ENCODE measurements around the gene ITPKB. TPM values are rescaled to one million over a fixed set of nuclear protein-coding genes. Genes with fewer than 3 reads are reported as not detected.
"Not testable (repeated sequence)": the region's sequence is repeated elsewhere in the genome, so short reads cannot be mapped to it uniquely, and the experiment has no call there.

ITPKB gene
- total RNA-seq, 1 experiment from 2014 or later = 1.4 TPM

DNA sequence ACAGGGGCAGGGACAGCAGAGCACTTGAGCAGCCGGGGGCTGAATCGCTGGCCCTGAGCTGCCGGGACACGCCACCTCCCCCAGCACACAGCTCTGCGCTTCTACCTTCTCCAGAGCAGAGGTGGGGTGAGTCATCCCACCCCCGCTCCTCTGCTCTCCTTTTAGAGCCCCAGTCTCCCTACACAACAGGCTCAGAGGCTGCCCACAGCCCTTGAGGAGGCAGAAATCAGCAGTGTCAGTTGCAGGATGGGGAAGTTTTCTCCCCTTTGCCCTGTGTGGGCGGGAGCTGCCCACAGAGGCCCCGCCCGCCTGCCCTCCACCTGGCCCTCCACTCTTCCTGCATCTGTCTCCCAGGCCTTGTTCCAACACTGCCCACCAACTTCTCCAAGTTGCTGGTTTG is 95.9 kb downstream of the ITPKB start:
- DNase-seq (ENCODE audit: extremely low read depth, low read depth) = no peak

DNA sequence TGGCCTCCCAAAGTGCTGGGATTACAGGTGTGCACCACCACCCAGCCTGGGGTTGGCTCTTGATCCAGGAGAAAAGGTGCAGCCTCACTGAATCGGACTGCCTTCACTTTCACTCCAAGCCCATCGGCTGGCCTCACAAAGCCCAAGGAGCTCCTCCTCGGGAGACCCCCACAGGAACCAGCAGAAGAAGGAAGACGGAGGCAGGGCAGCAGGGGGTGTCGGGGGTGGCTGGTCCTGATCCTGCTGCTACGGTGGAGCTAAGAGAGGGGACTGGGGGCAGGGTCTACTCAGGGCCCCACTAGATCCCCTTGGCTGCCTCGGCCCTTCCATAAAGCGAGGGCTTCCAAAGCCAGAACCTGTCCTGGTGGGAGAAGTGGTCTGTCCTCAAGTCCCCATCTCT is 96.7 kb downstream of the ITPKB start:
- DNase-seq (ENCODE audit: extremely low read depth, low read depth) = no peak

DNA sequence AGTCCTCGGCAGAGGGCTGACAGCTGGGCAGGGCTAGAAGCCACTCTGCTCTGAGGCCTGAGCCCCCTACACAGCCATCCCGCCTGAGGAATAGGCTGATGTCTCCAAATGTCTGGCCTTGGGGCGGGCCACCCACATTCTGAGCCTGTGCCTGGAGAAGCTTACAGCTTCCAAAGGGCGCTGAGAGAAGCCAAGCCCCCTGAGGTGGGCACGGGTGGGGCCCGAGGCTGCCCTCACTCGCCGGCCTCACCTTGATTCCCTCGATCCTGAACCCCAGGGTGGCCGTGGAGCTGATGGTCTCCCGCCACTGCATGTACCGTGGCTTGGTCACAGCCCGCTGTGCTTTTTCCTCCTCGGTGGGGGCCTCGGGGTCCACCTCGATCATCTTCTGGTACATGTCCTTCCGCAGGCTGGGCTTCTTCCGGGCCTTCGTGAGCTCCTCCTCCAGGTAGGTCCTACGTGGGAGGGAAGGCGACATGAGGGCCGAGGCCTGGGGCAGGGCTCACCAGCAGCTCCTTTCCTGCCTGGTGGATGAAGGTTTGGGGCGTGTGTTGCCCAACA is 97.3 kb downstream of the ITPKB start:
- DNase-seq (ENCODE audit: extremely low read depth, low read depth) = no peak

DNA sequence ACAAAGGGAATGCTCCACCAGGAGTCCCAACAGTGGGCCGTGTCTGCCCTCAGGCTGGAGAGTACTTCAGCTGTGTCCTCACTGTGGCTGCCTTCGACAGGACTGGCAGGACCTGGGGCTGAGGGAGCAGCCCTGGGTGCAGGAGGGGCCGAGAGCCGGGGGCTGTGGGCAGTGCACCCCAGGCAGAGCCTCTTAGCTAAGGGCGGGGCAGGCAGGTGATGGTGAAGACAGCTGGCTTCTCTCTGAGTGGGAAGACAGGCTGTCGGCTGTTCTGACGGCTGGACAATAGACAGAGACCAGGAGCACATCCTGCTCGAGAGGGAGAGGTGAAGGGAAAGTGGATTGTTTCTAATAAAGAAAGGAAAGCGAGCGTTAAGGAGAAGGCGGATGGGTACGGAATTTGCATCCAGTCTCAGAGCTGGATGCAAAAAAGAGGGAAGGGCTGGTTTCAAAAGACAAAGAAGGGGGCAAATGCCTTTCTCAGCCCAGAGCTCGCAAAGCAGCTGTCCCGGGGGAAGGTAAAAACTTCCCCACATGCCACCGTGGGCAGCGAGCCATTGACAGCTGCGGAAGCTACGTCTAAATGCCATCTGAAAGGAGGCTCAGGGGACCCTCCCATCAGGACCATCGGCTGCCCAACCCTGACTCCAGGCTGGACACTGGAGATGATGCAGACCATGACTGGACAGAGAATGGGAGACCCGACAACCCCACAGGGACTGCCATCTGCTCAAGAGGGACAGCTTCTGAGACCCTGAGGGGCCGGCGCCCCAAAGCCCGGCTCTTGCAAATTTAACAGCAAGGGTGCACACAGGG is 98.6 kb downstream of the ITPKB start:
- DNase-seq (ENCODE audit: extremely low read depth, low read depth) = no peak

DNA sequence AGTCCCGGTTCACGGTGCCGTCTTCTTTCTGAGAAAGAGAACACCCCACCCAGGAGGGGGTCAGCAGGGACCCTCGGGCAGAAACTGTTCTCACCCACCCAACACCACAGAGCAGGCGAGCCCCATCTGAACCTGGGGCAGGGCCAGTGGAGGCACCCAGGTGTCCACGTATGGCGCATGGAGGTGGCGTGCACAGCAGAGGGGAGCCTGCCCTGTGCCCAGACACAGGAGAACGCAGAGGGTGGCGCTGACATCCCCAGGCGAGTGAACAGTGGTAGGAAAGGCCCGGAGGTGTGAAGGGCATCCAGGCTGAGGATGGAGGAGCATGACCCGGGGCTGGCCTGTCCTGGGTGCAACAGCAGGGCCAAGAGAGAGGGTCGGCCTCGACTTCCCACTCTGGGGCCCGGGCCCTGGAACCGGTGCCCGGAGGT is 99.4 kb downstream of the ITPKB start:
- DNase-seq (ENCODE audit: extremely low read depth, low read depth) = no peak

DNA sequence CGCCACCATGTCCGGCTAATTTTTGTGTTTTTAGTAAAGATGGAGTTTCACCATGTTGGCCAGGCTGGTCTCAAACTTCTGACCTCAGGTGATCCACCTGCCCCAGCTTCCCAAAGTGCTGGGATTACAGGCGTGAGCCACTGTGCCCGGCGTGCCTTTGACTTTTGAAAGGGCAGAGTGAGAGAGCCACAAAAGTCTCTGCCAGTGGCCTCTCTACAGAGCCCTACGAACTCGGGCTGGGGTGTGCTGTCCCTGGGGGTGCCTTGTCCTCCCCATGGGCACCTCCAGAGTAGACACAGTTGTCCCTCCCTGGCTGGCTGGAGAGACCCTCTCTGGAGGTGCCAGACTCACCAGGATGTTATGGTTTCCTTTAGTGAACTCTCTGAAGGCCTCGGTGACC is 99.9 kb downstream of the ITPKB start:
- DNase-seq (ENCODE audit: extremely low read depth, low read depth) = not testable (repeated sequence)

DNA sequence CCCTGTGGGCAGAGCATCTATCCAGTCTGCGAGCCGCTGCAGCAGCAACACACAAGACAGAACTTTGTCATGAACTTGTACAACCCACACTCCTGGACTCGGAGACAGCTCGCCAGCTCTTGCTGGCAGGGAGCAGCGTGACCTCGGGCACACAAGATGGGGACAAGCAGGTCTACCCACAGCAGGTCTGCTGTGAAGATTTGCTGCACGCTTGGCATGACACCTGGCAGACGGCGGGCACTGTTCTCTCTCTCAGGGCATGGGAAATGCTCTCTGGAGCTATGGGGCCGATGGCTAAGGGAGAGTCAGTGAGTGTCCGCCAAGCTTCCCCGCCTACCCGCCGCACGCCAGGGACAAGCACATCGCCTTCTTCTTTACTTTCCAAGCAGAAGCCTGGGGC is 100.5 kb downstream of the ITPKB start:
- no peak for DNase-seq (ENCODE audit: extremely low read depth, low read depth)

DNA sequence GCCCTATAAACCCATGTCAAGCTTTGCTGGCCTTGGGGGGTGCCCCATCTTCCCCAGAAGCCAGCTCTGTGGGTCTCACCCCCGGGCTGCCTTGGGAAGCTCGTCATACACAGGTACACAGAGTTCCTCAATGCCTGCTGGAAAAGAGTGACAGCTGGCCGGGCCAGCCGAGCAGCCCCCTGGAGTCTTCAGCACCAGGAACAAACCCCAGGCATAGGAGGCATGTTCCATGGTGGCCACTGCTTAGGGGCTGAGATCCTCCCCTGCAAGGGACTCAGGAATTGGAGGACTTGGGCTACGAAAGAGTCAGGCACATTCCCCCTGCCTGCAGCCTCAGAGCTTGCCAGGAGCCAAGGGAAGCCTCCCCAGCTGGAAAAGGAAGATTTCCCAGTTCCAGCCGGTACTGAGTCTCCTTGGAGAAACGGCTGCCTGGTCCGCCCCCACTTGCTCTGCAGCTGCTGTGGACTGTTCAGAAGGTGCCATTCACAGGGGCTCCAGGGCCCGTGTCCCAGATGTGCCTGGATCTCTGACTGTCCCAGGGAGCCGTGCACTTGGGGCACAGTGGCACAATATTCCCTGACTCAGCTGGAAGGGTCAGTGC is 101.0 kb downstream of the ITPKB start:
- no peak for DNase-seq (ENCODE audit: extremely low read depth, low read depth)

DNA sequence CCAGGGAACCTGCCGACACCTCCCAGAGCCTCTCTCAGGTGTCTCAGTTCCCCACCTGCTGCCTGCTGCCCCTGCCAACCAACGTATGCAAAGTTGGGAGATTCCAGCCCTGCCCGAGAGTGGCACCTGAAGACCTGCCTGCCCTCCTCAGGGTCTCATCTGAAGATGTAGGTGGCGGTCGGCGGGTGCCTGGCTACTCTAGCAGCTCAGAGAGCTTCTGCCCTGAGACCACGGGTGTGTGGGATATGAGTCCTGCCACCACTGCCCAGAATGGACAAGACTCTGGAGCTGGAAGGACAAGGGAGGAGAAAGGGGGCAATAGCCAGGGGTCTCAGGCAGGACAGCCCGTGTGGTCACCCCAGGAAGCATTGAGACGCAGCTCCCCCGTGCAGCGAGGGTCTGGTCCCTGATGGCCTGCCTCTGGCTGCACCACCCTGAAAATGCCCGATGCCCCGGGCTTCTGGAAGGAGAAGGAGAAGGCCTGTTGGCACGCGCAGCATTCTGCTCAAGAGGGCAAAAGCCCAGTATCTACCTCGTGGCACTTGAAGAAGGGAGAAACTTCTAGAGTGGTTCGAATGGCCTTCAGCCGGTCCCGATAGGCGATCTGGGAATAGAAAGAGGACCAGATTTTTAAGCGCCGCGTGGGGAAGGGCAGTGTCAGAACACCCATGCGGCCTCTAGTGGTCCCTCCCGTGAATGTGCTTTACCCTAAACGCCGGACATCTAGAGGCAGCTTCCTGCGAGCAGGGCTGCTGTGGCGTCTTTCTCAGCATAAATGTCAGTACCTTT is 101.7 kb downstream of the ITPKB start:
- peak; percentile 19 for DNase-seq (ENCODE audit: extremely low read depth, low read depth)

DNA sequence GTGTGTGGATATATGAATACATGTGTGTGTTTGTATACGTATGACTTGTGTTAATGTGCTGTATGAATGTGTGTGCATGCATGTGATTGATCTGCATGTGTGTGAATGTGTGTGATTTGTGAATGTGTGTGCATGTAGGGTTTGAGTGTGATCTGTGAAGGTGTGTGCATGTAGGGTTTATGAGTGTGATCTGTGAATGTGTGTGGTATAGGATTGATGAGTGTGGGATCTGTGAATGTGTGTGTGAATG is 102.3 kb downstream of the ITPKB start:
- no peak for DNase-seq (ENCODE audit: extremely low read depth, low read depth)

DNA sequence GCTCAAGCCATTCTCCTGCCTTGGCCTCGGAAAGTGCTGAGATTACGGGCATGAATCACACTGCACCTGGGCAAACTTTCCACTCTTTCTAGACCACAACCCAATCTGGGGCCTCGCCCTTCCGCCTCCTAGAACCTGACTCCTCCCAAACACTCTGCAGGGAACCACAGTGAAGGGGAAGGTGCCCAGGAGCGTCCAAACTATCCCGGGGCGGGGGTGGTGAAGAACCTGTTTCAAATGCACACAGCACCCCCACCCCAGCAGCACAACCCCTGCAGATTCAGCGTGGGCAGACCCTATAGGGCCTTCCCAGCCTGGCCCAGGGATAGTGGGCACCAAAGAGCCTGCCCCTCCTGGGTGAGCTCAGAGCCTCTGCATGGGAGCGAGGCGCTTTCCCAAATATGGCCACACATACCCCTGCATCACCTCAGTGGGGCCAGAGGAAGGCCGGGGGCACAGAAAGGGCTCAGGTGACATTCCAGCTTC is 103.6 kb downstream of the ITPKB start:
- DNase-seq (ENCODE audit: extremely low read depth, low read depth) = no peak

DNA sequence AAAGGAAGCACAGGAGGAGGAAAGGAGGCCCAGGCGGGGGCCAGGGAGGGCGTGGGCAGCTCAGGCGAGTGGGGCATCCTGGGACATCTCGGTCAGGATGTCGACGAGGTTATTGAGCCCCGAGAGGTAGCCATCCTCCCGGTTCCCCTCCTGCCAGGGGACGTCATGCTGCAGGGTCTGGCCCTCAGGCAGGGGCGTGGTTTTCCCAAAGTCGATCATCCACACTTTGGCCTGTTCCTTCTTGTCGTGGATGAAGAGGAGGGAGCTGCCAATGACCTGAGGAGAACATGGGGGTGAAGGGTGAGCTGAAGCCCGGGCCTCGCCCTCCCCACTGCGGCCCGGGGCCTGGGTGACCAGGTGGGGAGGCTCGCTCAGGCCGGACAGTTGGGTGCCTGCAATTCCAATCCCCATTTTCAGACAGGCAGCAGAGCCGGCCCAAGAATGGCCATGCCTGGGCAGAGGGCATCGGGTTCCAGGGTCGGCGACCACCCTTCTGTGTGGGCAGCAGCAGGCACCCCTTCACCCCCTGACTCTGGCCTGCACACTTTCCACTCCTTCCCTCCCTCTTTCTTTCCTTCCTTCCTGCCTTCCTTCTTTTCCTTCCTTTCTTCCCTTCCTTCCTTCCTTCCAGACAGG is 104.4 kb downstream of the ITPKB start:
- no peak for DNase-seq (ENCODE audit: extremely low read depth, low read depth)

DNA sequence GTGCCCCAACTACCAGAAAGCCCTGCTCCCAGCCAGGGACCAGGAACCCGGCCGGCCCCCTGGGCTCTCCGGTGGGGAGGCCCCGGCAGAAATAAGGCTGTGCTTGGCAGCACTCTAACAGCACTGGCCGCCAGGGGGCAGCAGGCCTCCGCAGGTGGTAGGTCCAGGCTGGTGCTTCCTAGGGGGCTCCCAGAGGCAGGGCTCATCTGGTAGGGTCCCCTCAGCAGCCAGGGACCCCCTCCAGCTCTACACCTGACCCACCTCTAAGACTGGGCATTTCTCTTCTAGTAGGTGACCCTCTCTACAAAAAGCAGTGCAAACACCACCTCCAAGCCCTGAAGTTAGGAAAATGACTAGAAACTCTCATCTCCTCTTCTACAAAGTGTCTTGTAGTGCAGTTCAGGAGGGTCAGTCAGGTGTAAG is 104.9 kb downstream of the ITPKB start:
- peak; percentile 69 for DNase-seq (ENCODE audit: extremely low read depth, low read depth)

DNA sequence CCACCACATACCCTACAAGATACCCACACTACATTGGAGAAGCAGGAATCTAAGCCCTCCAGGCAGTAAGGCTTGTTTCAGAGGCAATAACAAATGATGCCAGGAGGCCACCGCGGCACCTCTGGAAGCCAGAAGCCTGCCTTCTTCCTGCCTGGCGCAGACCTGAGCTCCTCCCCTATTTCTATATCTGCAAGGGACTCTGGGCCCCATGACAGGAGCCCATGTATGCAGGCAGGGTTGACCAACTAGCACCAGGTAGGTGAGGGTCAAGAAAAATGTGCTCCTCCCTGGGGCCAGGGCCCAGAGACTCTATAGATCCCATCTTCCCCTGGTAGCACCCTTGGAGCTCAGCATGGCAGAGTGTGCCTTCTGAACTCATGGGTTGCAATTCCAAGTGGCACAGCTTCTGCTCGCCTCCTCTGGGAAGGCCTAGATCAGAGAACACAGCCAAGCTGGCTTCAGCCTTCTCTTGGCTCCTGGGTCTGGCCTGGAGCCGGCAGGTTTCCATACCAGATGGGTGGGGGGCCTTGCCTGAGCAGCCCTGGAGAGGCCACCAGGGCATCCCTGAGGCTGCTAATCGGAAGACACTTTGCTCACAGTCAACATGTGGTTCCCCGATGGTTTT is 105.4 kb downstream of the ITPKB start:
- DNase-seq (ENCODE audit: extremely low read depth, low read depth) = no peak

DNA sequence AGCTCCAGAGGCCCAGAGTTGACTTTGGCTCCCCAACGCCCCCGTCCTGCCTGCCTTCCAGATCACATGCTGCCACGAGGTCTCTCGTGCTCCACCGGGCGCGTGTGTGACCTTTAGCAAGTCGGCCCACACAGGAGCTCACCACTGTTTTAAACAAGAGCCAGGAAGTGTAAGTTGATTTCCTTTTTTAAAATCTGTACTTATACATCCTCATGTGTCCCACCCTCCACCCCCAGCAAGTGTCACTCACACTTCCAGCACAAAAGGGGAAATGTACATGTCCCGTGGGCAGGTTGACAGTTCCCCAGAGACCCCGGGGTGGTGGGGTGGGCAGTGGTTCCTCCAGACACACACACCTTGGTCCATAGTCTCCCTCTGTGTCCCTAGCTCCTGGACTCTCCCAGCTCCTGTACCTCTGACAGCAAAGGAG is 106.1 kb downstream of the ITPKB start:
- no peak for DNase-seq (ENCODE audit: extremely low read depth, low read depth)

DNA sequence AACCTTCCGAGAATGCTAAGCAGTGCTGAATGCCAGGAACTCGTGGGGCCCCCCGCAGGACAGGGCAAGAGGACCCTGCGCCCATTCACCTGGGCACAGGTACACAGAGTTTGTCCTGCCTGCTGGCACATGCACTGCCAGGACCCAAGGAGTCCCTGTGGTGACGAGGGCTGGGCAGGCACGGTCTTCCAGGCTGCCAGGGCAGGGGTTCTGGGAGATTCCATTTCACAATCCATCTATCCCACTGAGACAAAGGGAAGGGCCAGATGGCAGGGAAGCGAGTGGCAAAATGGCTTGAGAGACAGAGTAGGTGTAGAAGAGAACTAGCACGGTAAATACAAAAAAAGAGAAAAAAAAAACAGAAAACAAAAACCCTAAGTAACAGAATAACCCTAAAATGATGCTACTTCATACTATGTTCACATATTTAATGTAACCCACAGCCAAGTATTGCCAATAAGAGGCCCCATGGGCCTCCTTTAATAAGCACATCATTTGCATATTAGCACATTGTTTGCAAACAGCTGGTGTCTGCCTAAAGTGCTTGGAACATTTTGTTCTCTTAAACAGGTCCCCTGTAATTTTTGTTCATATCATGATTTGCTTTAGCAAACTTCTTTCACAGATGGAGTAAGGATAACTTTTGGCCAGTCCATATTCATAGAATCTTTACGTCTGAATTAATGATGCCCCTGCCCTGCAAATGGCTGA is 106.8 kb downstream of the ITPKB start:
- no peak for DNase-seq (ENCODE audit: extremely low read depth, low read depth)

DNA sequence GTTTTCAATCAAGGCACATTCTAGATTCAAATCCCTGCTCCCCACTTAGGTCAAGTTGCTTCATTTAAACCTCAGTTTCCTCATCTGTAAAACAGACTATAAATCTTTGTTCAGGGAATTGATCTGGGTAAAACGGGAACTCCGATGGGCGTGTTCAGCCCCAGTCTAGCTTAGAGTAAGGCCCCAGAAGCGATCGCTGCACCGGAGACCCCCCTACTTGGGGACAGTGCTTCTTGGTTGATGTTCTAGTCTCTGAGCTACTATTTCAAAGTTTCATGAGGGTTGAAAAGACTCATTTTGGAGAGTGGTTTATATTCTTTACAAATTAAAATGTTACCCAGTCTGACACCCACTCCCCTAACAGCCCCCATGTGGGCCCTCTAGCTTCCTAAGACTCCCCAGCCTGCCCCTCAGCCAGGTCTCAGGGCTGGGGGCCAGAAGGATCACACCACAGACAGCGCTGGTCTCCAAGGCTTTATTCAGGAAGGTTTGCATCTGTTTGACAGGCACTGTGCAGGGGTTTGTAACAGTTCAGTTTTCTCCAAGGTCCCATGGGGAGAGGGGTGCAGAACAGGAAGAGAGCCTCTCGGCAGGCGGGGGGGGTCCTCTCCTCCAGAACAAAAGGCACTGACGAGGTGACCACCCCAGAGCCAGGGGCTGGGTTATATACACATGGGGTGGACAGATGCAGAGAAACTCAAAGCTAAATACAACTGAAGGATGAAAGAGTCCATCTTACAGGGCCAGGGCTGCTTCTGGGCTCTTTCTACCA is 107.7 kb downstream of the ITPKB start:
- DNase-seq (ENCODE audit: extremely low read depth, low read depth) = no peak

DNA sequence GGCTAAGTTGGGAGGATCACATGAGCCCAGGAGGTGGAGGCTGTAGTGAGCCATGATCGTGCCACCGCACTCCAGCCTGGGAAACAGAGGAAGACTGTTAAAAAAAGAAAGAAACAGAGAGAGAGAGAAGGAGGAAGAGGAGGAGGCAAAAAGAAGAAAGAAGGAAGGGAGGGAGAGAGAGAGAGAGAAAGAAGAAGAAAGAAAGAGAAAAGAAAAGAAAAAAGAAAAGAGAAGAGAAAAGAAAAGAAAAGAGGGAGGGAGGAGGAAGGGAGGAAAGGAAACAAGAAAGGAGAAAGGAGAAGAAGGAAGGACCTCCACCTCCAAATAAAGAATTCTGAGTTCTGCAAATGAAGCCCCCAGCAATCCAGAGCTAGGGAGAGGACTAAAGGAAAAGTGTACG is 108.5 kb downstream of the ITPKB start:
- DNase-seq (ENCODE audit: extremely low read depth, low read depth) = no peak

Data from NCI-H460 (cell line).